NCI-H526 treated with DMSO at 0.1 percent for 48 hours (cell line): Measurements from ENCODE around the gene FARP1.
A peak's percentile ranks its signal among the peaks of the same experiment; 100 is the strongest.
"Not testable (repeated sequence)": the region's sequence is repeated elsewhere in the genome, so short reads cannot be mapped to it uniquely, and the experiment has no call there.

Experiments used
- DNase-seq: peaks from one replicate; lab custom pipeline; 2025; lab: John Stamatoyannopoulos, UW

The FARP1 gene

GRCh38 chr13:98225036-98225940, 82.4 kb downstream of the FARP1 start:
- no peak for DNase-seq

DNA sequence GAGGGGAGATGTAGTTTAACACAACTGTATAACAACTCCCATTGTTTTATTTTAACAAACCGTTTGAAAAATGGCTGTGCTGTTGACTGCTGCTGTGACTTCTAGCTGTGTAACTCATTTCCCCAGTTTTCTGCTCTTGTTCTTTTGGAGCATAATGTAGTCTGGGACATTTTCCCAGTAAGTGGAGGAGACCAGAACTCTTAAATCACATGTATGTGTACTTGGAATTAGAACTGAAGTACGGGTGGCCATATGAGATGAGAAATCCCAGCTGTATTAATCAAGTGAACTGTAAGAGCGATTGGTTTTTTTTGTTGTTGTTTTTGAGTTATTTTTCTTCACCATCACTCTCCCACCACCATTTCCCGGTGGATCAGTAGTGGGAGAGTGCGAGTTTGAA, 83.6 kb downstream of the FARP1 start:
- no peak for DNase-seq

DNA sequence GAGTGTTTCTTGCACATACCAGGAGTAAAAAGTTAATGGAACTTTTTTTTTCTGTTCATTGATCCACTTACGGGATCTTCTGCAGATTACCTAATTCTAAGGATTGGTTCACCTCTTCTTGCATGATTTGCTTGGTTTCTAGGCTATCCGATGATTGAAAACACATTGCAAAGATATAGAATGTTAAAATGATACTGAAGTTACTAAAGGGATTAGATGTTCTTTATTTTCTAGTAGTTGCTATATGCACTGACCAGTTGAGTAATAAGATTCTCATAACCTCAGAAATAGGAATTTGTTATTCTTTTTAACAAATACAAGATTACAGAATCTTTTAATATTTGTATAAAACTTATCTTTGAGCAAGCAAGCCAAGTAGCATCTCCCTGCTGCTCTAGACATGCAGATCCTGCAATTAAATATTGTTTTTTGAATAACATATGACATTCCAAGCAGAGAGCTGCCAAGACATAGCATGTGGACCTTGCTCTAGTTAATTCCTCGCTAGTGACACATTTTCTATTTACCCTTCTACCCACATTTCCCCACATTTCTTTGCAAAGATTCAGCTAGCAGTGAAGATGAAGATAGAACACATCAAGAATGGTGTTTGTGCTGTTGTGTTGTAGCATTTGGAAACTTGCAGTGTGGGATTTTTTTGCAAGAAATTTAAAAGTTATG, 85.9 kb downstream of the FARP1 start:
- no peak for DNase-seq

GRCh38 chr13:98230762-98231161, 87.9 kb downstream of the FARP1 start:
- not testable (repeated sequence) for DNase-seq

DNA sequence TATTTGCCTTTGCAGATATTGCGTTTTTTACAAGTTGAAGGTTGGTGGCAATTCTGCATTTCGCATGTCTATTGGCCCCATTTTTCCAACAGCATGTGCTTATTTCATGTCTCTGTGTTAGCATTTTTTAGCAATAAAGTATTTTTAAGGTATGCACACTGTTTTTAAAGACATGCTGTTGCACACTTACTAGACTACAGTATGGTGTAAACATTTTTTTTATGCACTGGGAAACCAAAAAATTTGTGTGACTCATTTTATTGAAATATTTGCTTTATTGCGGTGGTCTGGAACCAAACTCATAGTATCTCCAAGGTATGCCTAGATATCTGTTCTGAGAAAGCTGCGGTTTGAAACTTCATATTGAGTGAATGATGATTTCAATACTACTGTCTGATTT, 89.6 kb downstream of the FARP1 start:
- DNase-seq = no peak

GRCh38 chr13:98233127-98233526, 90.2 kb downstream of the FARP1 start:
- no peak for DNase-seq

- DNase-seq = no peak
These were observed 91.5 kb downstream of the FARP1 start for GRCh38 chr13:98234348-98234747.

GRCh38 chr13:98236197-98236596, 93.3 kb downstream of the FARP1 start:
- DNase-seq = peak; percentile 47

DNA sequence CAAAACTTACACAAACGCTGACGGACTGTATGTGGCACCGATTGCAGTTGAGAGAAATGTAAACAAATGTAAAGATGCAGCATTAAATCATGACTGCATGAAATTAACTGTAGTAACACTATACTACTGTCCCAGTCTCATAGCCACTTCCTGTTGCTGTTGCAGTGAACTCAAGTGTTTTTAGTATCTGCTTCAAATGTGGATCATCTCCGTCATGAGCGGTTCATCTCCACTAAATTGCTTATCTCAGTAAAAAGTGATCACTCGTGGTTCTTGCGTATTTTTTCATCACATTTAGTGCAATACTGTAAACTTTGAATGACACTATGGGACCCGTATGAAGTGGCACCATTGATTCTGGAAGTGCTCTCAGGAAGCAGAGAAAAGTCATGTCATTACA, 94.4 kb downstream of the FARP1 start:
- no peak for DNase-seq

DNA sequence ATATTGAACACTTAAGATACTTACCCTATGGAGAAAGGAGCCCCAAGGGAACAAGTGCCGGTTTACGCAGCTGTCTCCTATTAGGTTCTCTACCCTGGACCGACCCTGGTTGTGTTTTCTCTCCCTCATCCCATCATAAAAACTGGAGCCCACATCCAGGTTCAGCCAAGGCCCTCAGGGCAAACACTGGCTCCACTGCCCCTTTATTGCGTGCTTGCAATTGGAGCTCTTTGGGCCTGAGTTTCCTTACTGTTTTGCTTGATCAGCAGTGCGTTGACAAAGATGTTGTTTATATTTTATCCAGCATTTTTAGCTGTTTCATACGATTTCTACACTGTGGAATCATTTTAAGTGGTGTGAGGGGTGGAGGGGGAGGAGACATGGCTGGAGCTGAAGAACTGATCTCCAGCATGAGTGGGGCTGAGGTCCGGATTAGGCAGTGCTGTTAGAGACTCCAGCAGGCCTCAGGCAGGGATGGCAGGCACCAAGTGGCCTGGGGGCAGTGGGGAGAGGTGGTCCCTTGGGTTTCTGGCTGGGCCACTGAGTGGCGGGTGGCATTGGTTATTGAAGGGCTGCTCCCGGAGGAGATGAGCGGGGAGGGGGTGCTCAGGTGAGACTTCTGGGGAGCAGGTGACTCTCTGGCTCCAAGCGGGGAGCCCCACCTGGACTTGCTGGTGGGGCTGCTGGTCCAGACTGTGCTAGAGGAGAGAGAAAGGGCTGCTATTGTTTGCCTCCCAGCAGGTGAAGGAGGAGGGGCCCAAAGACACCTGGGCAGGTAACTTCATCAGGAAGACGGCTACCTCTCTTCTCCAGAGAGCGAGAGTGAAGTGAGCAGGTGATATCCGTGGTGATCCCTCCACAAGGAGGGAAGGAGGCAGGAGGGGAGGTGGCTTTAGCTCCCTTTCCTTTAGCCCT, 96.5 kb downstream of the FARP1 start:
- DNase-seq = peak; percentile 86

GRCh38 chr13:98240135-98240534, 97.2 kb downstream of the FARP1 start:
- no peak for DNase-seq

- DNase-seq = no peak
These were observed 98.1 kb downstream of the FARP1 start for GRCh38 chr13:98240974-98241373.

GRCh38 chr13:98241976-98242375, 99.1 kb downstream of the FARP1 start:
- DNase-seq = no peak

GRCh38 chr13:98242403-98242802, 99.5 kb downstream of the FARP1 start:
- DNase-seq = no peak

GRCh38 chr13:98243929-98244272, 101.0 kb downstream of the FARP1 start:
- DNase-seq = no peak

DNA sequence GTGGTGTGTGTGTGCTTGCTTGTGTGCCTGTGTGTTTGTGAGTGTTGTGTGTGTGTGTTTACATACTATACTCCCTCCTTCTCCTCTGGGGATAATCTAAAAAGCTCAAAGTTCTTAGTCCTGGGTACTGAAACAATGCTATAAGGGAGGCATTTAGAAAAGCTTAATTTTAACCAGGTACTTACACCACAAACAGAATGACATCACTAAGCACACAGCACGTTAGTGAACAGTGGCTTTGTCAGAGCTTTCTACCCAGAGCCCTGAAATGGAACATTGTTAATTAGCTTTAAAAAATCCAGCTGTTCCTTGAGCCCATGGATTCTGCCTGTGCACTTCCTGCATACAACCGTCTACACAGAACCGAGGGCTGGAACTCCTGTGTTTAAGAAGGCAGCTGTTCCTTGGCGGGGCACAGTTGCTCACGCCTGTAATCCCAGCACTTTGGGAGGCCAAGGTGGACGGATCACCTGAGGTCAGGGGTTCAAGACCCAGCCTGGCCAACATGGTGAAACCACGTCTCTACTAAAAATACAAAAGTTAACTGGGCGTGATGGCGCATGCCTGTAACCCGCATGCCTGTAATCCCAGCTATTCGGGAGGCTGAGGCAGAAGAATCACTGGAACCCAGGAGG, 103.8 kb downstream of the FARP1 start:
- DNase-seq = no peak

DNA sequence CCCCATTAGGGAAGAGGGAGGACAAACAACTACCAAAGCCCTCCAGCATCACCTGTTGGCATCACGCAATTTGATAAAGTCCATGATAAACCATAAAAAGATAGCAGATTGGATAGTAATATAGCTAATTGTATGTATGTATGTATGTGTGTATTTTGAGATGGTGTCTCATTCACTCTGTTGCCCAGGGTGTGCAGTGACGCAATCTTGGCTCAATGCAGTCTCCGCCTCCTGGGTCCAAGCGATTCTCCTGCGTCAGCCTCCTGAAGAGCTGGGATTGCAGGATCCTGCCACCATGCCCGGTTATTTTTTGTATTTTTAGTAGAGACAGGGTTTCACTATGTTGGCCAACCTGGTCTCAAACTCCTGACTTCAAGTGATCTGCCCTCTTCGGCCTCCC, 108.8 kb downstream of the FARP1 start:
- DNase-seq = no peak

- no peak for DNase-seq
These were observed 110.1 kb downstream of the FARP1 start for GRCh38 chr13:98252931-98253470.

DNA sequence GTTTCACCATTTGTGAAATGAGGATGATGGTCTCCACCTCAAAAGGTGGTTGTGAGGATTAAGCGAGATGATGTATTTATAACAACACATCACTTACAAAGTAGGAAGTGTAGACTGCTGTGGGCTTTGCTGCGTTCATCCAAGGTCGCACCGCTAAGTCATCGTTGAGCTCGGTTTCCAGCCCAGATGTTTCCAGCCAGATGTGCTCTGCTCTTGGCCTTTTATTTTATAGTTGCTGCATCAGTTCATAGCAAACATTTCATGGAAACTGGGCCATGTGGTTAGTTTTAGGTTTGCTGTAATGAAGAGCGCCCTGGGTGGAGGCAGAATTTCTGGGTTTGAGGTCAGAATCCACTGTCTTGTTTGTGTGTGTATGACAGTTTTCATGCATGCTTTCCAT, 110.6 kb downstream of the FARP1 start:
- no peak for DNase-seq

GRCh38 chr13:98254513-98254912, 111.6 kb downstream of the FARP1 start:
- no peak for DNase-seq

- no peak for DNase-seq
These were observed 115.3 kb downstream of the FARP1 start for GRCh38 chr13:98258226-98258625.
